ENCODE results near the gene NAT8L. TPM values are rescaled to one million over a fixed set of nuclear protein-coding genes. Genes with fewer than 3 reads are reported as not detected.

Gene NAT8L
- total RNA-seq, 1 experiment from 2014 or later = 13.9 TPM

GRCh38 chr4:2024683-2025082 is 34.4 kb upstream of the NAT8L start:
- no peak overlapping the region for H2AFZ ChIP-seq (ENCODE audit: low read length)
- no peak overlapping the region for H3K27ac ChIP-seq (ENCODE audit: insufficient read length, low read depth, low read length)
- no peak overlapping the region for H4K8ac ChIP-seq (replicated peaks; ENCODE audit: insufficient read length, low read depth, low read length)
- Mint-ChIP-seq H3K4me3 (no peak overlapping the region), H3K27ac (no peak overlapping the region), H3K36me3 (ENCODE audit: insufficient read depth in 1 of 3, low read depth in 3 of 3) (peaks cover 0 to 8% (median 3%) of the 10 kb centered on the region in 3 experiments; a peak in 3 of 7 replicates), H3K27me3 (ENCODE audit: low read depth) (peaks cover 60% of the 10 kb centered on the region), H3K4me1 (peaks cover 10 to 12% of the 10 kb centered on the region in 2 experiments), H3K9me3 (peaks cover 16 to 18% of the 10 kb centered on the region in 2 experiments)
- H2BK12ac ChIP-seq (ENCODE audit: insufficient read length, low read depth, low read length) = no peak overlapping the region
- H3T11ph ChIP-seq (ENCODE audit: low read length) = no peak overlapping the region
- no peaks in the 10 kb centered on the region for H3K27me3 ChIP-seq (ENCODE audit: insufficient read depth, low read length)
- no peak overlapping the region for H3K4ac ChIP-seq (ENCODE audit: low read depth, low read length)
- no peak overlapping the region for H3K4me2 ChIP-seq (ENCODE audit: insufficient read depth, insufficient read length, low read length)
- H3K23ac ChIP-seq (ENCODE audit: insufficient read length, low read depth, low read length) = no peak overlapping the region
- no peak overlapping the region for H2BK15ac ChIP-seq (ENCODE audit: low read depth, low read length)
- H2BK5ac ChIP-seq (ENCODE audit: insufficient read length, low read length) = no peak overlapping the region
- no peak overlapping the region for H3K14ac ChIP-seq (ENCODE audit: insufficient read depth, low read length)
- no peaks in the 10 kb centered on the region for H3K4me1 ChIP-seq (ENCODE audit: insufficient read depth, low read length)
- no peaks in the 10 kb centered on the region for H3K9me3 ChIP-seq (ENCODE audit: control insufficient read depth, low read depth, low read length)
- no peak overlapping the region for H3K18ac ChIP-seq (ENCODE audit: insufficient read length, low read depth, low read length)
- H4K91ac ChIP-seq (ENCODE audit: insufficient read length, low read depth, low read length) = no peak overlapping the region
- H3K79me1 ChIP-seq (ENCODE audit: insufficient read depth, low read depth, low read length, poor library complexity, severe bottlenecking) = no peaks in the 10 kb centered on the region
- H3K9ac ChIP-seq (ENCODE audit: extremely low read depth, insufficient read length, low read length) = no peak overlapping the region
- H2BK20ac ChIP-seq (ENCODE audit: low read depth, low read length, poor library complexity, severe bottlenecking) = no peak overlapping the region
- no peaks in the 10 kb centered on the region for H3K79me2 ChIP-seq (ENCODE audit: insufficient read depth, low read length)
- no peaks in the 10 kb centered on the region for H4K20me1 ChIP-seq (ENCODE audit: control insufficient read depth, insufficient read depth, insufficient read length)
- H4K5ac ChIP-seq (ENCODE audit: insufficient read length, low read depth, low read length) = no peak overlapping the region
- no peak overlapping the region for H3K56ac ChIP-seq (ENCODE audit: insufficient read length, low read depth, low read length)
- no peaks in the 10 kb centered on the region for H3K23me2 ChIP-seq (ENCODE audit: insufficient read length, low read depth, low read length, poor library complexity, severe bottlenecking)
- no peak overlapping the region for H2AK5ac ChIP-seq (ENCODE audit: insufficient read length, low read length)
- DNase-seq = no peak
- no peak overlapping the region for H2BK120ac ChIP-seq (ENCODE audit: low read depth, low read length, poor library complexity, severe bottlenecking)
- TF ChIP-seq CTCF (conservative IDR thresholded peaks at IDR 0.05) = no peak

All from H9 (cell line).